Brain microvascular endothelial cell (primary cell): ENCODE data around the gene XCL2.

Experiments used
- DNase-seq: peaks from one replicate; pipeline ENCODE4 v3.0.0-alpha.2; 2020
- H3K27ac ChIP-seq: fragments of 250-450 bp; sonication (Bioruptor Pico); 2 replicates; pipeline ENCODE4 v1.5.1; 2020; ENCODE audit warnings: mild to moderate bottlenecking, moderate library complexity
- H3K27me3 ChIP-seq: fragments of 250-450 bp; sonication (Bioruptor Pico); replicated peaks from 2 replicates; pipeline ENCODE4 v1.5.1; 2020; ENCODE audit warnings: mild to moderate bottlenecking
- H3K36me3 ChIP-seq: fragments of 250-450 bp; sonication (Bioruptor Pico); replicated peaks from 2 replicates; pipeline ENCODE4 v1.5.1; 2020; ENCODE audit warnings: mild to moderate bottlenecking
- H3K4me3 ChIP-seq: 2 replicates; pipeline ENCODE4 v1.5.1; 2011; ENCODE audit warnings: low read depth, mild to moderate bottlenecking, control low read depth, low read length, moderate library complexity
- in situ Hi-C: cut with HindIII; loops from 2 replicates; pipeline ENCODE4 v1.10.0; 2017; ENCODE audit warnings: low sequenced_read_pairs, low pct_ligation_motif_present
- TF ChIP-seq, protein P1 (sequence below): IDR thresholded peaks from 2 replicates; pipeline ENCODE4 v1.5.1; 2011; ENCODE audit warnings: low read depth, mild to moderate bottlenecking, moderate library complexity, low read length, control low read depth, inconsistent platforms; ENCODE audit errors: missing control alignments

Gene XCL2

DNA sequence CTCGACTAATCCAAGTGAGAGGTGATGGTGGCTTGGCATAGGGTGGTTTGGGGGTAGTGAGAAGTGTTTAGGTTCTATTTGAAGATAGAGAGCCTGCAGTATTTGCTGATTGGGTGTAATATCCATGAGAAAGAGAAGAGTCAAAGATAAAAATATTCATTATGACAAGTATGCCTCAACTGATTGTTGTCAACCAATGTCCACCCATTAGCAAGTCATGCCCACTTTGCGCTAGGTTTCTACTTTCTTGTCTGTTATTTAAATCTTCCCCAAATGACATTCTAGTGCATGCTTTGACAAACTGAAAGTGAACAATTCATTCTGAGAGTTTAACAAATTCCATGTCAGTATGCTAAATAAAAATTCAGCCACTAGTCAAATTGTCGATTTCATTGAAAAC, 28.8 kb upstream of the XCL2 start:
- in situ Hi-C loops = no loop called here
- TF ChIP-seq, protein P1, sequence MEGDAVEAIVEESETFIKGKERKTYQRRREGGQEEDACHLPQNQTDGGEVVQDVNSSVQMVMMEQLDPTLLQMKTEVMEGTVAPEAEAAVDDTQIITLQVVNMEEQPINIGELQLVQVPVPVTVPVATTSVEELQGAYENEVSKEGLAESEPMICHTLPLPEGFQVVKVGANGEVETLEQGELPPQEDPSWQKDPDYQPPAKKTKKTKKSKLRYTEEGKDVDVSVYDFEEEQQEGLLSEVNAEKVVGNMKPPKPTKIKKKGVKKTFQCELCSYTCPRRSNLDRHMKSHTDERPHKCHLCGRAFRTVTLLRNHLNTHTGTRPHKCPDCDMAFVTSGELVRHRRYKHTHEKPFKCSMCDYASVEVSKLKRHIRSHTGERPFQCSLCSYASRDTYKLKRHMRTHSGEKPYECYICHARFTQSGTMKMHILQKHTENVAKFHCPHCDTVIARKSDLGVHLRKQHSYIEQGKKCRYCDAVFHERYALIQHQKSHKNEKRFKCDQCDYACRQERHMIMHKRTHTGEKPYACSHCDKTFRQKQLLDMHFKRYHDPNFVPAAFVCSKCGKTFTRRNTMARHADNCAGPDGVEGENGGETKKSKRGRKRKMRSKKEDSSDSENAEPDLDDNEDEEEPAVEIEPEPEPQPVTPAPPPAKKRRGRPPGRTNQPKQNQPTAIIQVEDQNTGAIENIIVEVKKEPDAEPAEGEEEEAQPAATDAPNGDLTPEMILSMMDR = no peak
- H3K27me3 ChIP-seq = no peaks in the 10 kb centered on the region
- H3K36me3 ChIP-seq = no peaks in the 10 kb centered on the region
- H3K27ac ChIP-seq = no peak overlapping the region
- H3K4me3 ChIP-seq = no peak overlapping the region
- no peak for DNase-seq

DNA sequence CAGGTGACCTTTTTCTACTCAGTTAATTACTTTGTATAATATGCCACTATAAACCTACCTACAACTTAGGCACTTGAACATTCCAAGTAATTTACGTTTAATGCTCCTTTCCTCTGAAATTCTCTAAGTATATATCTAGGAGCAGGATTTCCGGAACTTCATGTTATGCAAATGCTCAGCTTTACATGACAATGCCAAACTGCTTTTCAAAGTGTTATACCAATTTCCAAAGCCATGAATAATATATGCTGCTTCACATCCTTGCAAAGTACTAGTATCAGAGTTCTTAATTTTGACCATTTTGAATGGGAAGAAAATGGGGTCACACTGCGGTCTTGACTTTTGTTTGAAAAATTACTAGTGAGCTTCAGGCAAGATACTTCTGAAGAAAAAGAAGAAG, 26.9 kb upstream of the XCL2 start:
- in situ Hi-C loops = no loop called here
- no peak overlapping the region for H3K27ac ChIP-seq
- TF ChIP-seq, protein P1 = no peak
- H3K36me3 ChIP-seq = no peaks in the 10 kb centered on the region
- no peaks in the 10 kb centered on the region for H3K27me3 ChIP-seq
- H3K4me3 ChIP-seq = no peak overlapping the region
- no peak for DNase-seq

DNA sequence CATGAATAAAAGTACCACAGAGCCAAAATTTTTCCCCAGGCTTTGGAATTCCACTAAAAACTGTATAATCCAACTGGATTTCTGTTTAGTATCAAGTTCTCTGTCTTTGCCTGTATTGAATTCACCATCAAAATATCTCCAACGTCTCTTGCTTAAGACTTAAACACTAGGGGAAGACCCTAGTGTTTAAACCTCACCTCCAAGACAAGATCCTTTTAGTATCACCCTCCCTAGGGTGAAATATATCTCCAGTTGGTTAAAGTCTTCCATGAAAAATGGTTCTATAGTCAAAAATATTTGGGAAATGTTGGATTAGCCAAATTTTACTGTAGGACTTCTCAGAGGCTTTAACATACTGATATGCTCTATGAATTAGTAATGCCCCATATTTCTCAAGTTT, 24.5 kb upstream of the XCL2 start:
- Histone ChIP-seq H3K4me3 (no peak overlapping the region), H3K27ac (no peak overlapping the region), H3K27me3 (no peaks in the 10 kb centered on the region), H3K36me3 (no peaks in the 10 kb centered on the region)
- in situ Hi-C loops = no loop called here
- no peak for DNase-seq
- TF ChIP-seq, protein P1 = no peak

GRCh38 chr1:168567568-168567967, 23.8 kb upstream of the XCL2 start:
- H3K36me3 ChIP-seq = no peaks in the 10 kb centered on the region
- no peak overlapping the region for H3K4me3 ChIP-seq
- in situ Hi-C loops = no loop called here
- no peak overlapping the region for H3K27ac ChIP-seq
- no peak for DNase-seq
- TF ChIP-seq, protein P1 = no peak
- no peaks in the 10 kb centered on the region for H3K27me3 ChIP-seq

- in situ Hi-C loops = no loop called here
- no peak overlapping the region for H3K27ac ChIP-seq
- no peaks in the 10 kb centered on the region for H3K36me3 ChIP-seq
- no peak overlapping the region for H3K4me3 ChIP-seq
- no peak for DNase-seq
- H3K27me3 ChIP-seq = no peaks in the 10 kb centered on the region
- TF ChIP-seq, protein P1 = no peak
Measured at GRCh38 chr1:168567007-168567406, 23.2 kb upstream of the XCL2 start.

DNA sequence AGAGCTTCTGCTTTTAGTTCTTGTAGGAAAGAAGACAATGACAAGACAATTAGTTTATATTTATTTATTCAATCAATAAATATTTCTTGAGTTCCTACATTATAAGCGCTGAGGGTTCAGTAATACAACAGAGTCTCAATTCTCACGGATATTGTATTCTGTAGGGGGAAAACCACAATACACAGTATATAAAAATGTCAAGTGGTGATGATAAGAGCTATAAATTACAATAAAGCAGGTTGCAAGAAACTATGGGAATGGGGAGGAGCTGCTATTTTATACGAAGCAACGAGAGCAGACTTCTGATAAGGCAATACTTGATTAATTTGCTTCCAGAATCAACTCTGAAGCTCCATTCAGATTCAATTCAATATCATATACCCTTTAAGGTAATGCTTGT, 22.0 kb upstream of the XCL2 start:
- TF ChIP-seq, protein P1 = no peak
- DNase-seq = no peak
- no peak overlapping the region for H3K4me3 ChIP-seq
- H3K27ac ChIP-seq = no peak overlapping the region
- no peaks in the 10 kb centered on the region for H3K36me3 ChIP-seq
- in situ Hi-C loops = no loop called here
- H3K27me3 ChIP-seq = no peaks in the 10 kb centered on the region
